ENCODE results near the gene ANKFN1.

ANKFN1 gene

GRCh38 chr17:56532926-56533325 lies 379.7 kb downstream of the ANKFN1 start:
- Histone ChIP-seq H3K4me3 (no peak overlapping the region), H3K27ac (no peak overlapping the region)

- Histone ChIP-seq H3K4me3 (no peak overlapping the region), H3K27ac (no peak overlapping the region)
These were observed 383.5 kb downstream of the ANKFN1 start for GRCh38 chr17:56536766-56537165.

GRCh38 chr17:56540836-56541235 lies 387.6 kb downstream of the ANKFN1 start:
- H3K4me3 ChIP-seq, result no peak overlapping the region
- no peak overlapping the region for H3K27ac ChIP-seq

GRCh38 chr17:56543280-56543679 lies 390.0 kb downstream of the ANKFN1 start:
- no peak overlapping the region for H3K27ac ChIP-seq
- H3K4me3 ChIP-seq, result no peak overlapping the region

GRCh38 chr17:56545106-56545505 lies 391.8 kb downstream of the ANKFN1 start:
- Histone ChIP-seq H3K27ac (no peak overlapping the region), H3K4me3 (no peak overlapping the region)

- no peak overlapping the region for H3K27ac ChIP-seq
These were observed 392.7 kb downstream of the ANKFN1 start for GRCh38 chr17:56545930-56546329.

GRCh38 chr17:56548661-56549060 lies 395.4 kb downstream of the ANKFN1 start:
- no peak overlapping the region for H3K4me3 ChIP-seq

More at GRCh38 chr17:56545930-56546329, 392.7 kb downstream of the ANKFN1 start:
- H3K4me3 ChIP-seq, result no peak overlapping the region

GRCh38 chr17:56549501-56549900 lies 396.2 kb downstream of the ANKFN1 start:
- H3K27ac ChIP-seq, result no peak overlapping the region

More at GRCh38 chr17:56548661-56549060, 395.4 kb downstream of the ANKFN1 start:
- H3K27ac ChIP-seq, result no peak overlapping the region

GRCh38 chr17:56557682-56558081 lies 404.4 kb downstream of the ANKFN1 start:
- Histone ChIP-seq H3K4me3 (no peak overlapping the region), H3K27ac (no peak overlapping the region)

More at GRCh38 chr17:56549501-56549900, 396.2 kb downstream of the ANKFN1 start:
- no peak overlapping the region for H3K4me3 ChIP-seq

GRCh38 chr17:56558088-56558487 lies 404.8 kb downstream of the ANKFN1 start:
- Histone ChIP-seq H3K27ac (no peak overlapping the region), H3K4me3 (no peak overlapping the region)

All from skin epidermis (tissue), 12 donors.